ENCODE results near the gene ROBO2. TPM values are rescaled to one million over a fixed set of nuclear protein-coding genes. Genes with fewer than 3 reads are reported as not detected.

ROBO2 gene
- total and polyA plus RNA-seq, 10 donors: 0.41 to 14.8 (median 5.2) TPM

DNA sequence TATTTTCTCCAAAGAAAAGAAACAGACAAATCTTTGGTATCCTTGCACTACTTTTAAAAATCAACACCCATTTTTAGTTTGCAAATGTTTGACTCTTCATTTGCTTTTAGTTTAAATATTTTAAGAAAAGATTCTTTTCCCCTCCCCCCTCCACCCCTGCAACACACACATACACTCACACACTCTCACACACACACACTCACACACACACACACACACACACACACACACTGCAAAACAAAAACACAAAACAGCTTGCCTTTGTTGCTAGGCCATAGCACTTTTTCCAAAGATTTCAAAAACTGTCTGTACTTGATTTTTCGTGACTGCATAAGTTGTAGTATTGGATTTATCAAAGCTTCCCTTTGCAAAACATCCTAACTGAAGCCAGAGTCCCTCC, 26.9 kb downstream of the ROBO2 start:
- H3K27ac ChIP-seq: no peak overlapping the region
- TF ChIP-seq, protein P1, sequence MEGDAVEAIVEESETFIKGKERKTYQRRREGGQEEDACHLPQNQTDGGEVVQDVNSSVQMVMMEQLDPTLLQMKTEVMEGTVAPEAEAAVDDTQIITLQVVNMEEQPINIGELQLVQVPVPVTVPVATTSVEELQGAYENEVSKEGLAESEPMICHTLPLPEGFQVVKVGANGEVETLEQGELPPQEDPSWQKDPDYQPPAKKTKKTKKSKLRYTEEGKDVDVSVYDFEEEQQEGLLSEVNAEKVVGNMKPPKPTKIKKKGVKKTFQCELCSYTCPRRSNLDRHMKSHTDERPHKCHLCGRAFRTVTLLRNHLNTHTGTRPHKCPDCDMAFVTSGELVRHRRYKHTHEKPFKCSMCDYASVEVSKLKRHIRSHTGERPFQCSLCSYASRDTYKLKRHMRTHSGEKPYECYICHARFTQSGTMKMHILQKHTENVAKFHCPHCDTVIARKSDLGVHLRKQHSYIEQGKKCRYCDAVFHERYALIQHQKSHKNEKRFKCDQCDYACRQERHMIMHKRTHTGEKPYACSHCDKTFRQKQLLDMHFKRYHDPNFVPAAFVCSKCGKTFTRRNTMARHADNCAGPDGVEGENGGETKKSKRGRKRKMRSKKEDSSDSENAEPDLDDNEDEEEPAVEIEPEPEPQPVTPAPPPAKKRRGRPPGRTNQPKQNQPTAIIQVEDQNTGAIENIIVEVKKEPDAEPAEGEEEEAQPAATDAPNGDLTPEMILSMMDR (IDR thresholded peaks at IDR 0.05 in 8 of 11, conservative IDR thresholded peaks at IDR 0.05 in 3 of 11): no peak
- TF ChIP-seq POLR2AphosphoS5 (IDR thresholded peaks at IDR 0.05): no peak
- no peak for TF ChIP-seq POLR2A (IDR thresholded peaks at IDR 0.05)
- H3K4me3 ChIP-seq: no peak overlapping the region
- intact Hi-C loops (cut with DNase I; ENCODE audit: low total_unique reads): no loop called here
- H3K4me1 ChIP-seq: no peaks in the 10 kb centered on the region
- DNase-seq: no peak
- WGBS, 5 donors: 71 to 95% (median 79%) methylated on average over 1 of the region's 1 CpG
- no peaks in the 10 kb centered on the region for H3K27me3 ChIP-seq (replicated peaks in 1 of 7)
- peaks cover 0 to 25% (median 15%) of the 10 kb centered on the region in 8 donors for H3K9me3 ChIP-seq
- no peaks in the 10 kb centered on the region for H3K36me3 ChIP-seq

- WGBS, 5 donors: 78 to 88% (median 82%) methylated on average over 7 of the region's 7 CpGs
- H3K27me3 ChIP-seq (replicated peaks in 1 of 7): no peaks in the 10 kb centered on the region
- no peak overlapping the region for H3K4me3 ChIP-seq
- no peak overlapping the region for H3K27ac ChIP-seq
- no peaks in the 10 kb centered on the region for H3K4me1 ChIP-seq
- TF ChIP-seq POLR2AphosphoS5 (IDR thresholded peaks at IDR 0.05) (no peak), POLR2A (IDR thresholded peaks at IDR 0.05) (no peak)
- TF ChIP-seq, protein P1 (IDR thresholded peaks at IDR 0.05 in 8 of 11, conservative IDR thresholded peaks at IDR 0.05 in 3 of 11): no peak
- peaks cover 0 to 5% (median 0%) of the 10 kb centered on the region in 8 donors for H3K9me3 ChIP-seq
- no peaks in the 10 kb centered on the region for H3K36me3 ChIP-seq
- intact Hi-C loops (cut with DNase I; ENCODE audit: low total_unique reads): no loop called here
- no peak for DNase-seq
These were observed 28.9 kb downstream of the ROBO2 start for GRCh38 chr3:77068808-77069207.

- TF ChIP-seq, protein P1 (IDR thresholded peaks at IDR 0.05 in 8 of 11, conservative IDR thresholded peaks at IDR 0.05 in 3 of 11): no peak
- no peak for TF ChIP-seq POLR2A (IDR thresholded peaks at IDR 0.05)
- TF ChIP-seq POLR2AphosphoS5 (IDR thresholded peaks at IDR 0.05): no peak
- Histone ChIP-seq H3K27me3 (replicated peaks in 1 of 7) (no peaks in the 10 kb centered on the region), H3K4me3 (no peak overlapping the region), H3K9me3 (peaks cover 0 to 5% (median 0%) of the 10 kb centered on the region in 8 donors), H3K36me3 (no peaks in the 10 kb centered on the region), H3K4me1 (no peaks in the 10 kb centered on the region), H3K27ac (no peak overlapping the region)
- DNase-seq: no peak
- intact Hi-C loops (cut with DNase I; ENCODE audit: low total_unique reads): no loop called here
- WGBS, 5 donors: 66 to 70% (median 68%) methylated on average over 5 of the region's 5 CpGs
These were observed 31.5 kb downstream of the ROBO2 start for GRCh38 chr3:77071364-77071763.

DNA sequence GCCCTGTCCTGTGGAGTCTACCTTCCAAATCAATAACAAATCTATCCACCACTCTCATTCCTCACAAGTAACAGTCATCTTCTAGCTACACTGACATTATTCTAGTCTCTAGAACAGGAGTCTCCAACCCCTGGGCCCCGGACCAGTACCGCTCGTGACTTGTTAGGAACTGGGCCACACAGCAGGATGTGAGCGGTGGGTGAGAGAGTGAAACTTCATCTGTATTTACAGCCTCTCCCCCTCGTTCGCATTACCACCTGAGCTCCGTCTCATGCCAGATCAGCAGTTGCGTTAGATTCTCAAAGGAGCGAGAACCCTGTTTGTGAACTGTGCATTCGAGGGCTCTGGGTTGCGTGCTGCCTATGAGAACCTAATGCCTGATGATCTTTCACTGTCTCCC, 31.9 kb downstream of the ROBO2 start:
- Histone ChIP-seq H3K36me3 (no peaks in the 10 kb centered on the region), H3K4me3 (no peak overlapping the region), H3K27ac (no peak overlapping the region), H3K4me1 (no peaks in the 10 kb centered on the region), H3K9me3 (peaks cover 0 to 5% (median 0%) of the 10 kb centered on the region in 8 donors), H3K27me3 (replicated peaks in 1 of 7) (no peaks in the 10 kb centered on the region)
- TF ChIP-seq, protein P1 (IDR thresholded peaks at IDR 0.05 in 8 of 11, conservative IDR thresholded peaks at IDR 0.05 in 3 of 11): no peak
- TF ChIP-seq POLR2A (IDR thresholded peaks at IDR 0.05): no peak
- intact Hi-C loops (cut with DNase I; ENCODE audit: low total_unique reads): no loop called here
- 89 to 96% (median 92%) methylated on average over 11 of the region's 11 CpGs for WGBS, 5 donors
- DNase-seq: no peak
